ENCODE data around the gene FTO. TPM values are rescaled to one million over a fixed set of nuclear protein-coding genes. Genes with fewer than 3 reads are reported as not detected.

The FTO gene
- polyA plus RNA-seq, 3 donors = 16.8 to 51.0 (median 37.7) TPM

DNA sequence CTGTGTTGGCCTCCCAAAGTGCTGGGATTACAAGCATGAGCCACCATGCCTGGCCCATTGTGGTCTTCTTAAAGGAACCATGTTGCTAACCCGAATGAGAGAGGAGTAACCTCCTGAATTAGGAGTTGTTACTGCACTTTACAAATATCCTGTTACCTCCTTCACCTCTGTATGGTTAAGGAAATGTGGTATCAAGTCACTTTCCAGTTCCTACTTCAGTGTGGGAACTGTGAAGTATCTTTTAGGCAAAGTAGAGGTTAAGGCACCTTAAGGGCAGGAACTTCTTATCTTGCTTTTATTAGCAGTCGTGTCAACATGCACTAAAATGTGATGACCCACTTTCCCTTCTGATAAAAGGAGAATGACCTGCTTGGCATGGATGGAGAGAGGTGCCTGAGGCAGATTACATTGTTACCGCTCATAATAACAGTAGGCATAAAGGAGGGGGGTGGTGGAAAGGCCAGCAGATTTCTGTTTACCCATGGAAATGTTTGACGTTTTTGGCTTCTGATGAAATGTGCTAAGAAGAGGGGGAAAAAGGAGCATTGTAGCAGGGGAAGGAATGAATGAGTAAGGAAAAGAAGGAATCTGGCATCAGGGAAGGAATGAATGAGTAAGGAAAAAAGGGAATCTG is 28.5 kb downstream of the FTO start:
- H3K9ac ChIP-seq (ENCODE audit: insufficient read depth, low read length, poor library complexity, severe bottlenecking) = no peak overlapping the region
- no peaks in the 10 kb centered on the region for H3K36me3 ChIP-seq (replicated peaks in 1 of 2; ENCODE audit: control insufficient read depth in 1 of 2, insufficient read depth in 2 of 2, low read length in 2 of 2)
- H3K4me1 Mint-ChIP-seq = no peaks in the 10 kb centered on the region
- H3K9me3 Mint-ChIP-seq = no peaks in the 10 kb centered on the region
- H3K4me1 ChIP-seq (ENCODE audit: control insufficient read depth in 1 of 2, insufficient read depth in 2 of 2, low read length in 2 of 2) = no peaks in the 10 kb centered on the region
- H3K79me2 ChIP-seq (ENCODE audit: insufficient read depth, low read length) = no peaks in the 10 kb centered on the region
- peaks cover 4% of the 10 kb centered on the region for H4K20me1 ChIP-seq (ENCODE audit: insufficient read depth, low read length)
- no peaks in the 10 kb centered on the region for H3K9me3 ChIP-seq (replicated peaks in 1 of 2; ENCODE audit: control insufficient read depth in 1 of 2, insufficient read depth in 1 of 2, low read length in 2 of 2)
- intact Hi-C loops (cut with micrococcal nuclease) = no loop called here
- no peak overlapping the region for H3K4me3 ChIP-seq (replicated peaks in 1 of 3; ENCODE audit: low read depth in 2 of 3, low read length in 3 of 3)
- peaks cover 0 to 2% (median 0%) of the 10 kb centered on the region in 3 donors for H3K27me3 Mint-ChIP-seq (ENCODE audit: low read depth in 3 of 3)
- no peak for DNase-seq
- no peak overlapping the region for H2AFZ ChIP-seq (ENCODE audit: insufficient read depth, low read depth, low read length, poor library complexity, severe bottlenecking)
- no peak overlapping the region for H3K4me2 ChIP-seq (replicated peaks; ENCODE audit: extremely low read depth, low read length, poor library complexity, severe bottlenecking)
- WGBS (ENCODE audit: insufficient coverage) = 89% methylated on average over 2 of the region's 4 CpGs
- no peak overlapping the region for H3K27ac Mint-ChIP-seq
- TF ChIP-seq, protein P1, sequence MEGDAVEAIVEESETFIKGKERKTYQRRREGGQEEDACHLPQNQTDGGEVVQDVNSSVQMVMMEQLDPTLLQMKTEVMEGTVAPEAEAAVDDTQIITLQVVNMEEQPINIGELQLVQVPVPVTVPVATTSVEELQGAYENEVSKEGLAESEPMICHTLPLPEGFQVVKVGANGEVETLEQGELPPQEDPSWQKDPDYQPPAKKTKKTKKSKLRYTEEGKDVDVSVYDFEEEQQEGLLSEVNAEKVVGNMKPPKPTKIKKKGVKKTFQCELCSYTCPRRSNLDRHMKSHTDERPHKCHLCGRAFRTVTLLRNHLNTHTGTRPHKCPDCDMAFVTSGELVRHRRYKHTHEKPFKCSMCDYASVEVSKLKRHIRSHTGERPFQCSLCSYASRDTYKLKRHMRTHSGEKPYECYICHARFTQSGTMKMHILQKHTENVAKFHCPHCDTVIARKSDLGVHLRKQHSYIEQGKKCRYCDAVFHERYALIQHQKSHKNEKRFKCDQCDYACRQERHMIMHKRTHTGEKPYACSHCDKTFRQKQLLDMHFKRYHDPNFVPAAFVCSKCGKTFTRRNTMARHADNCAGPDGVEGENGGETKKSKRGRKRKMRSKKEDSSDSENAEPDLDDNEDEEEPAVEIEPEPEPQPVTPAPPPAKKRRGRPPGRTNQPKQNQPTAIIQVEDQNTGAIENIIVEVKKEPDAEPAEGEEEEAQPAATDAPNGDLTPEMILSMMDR (IDR thresholded peaks at IDR 0.05) = no peak
- no peak overlapping the region for H3K27ac ChIP-seq (ENCODE audit: low read depth in 1 of 2, low read length in 2 of 2)
- no peak overlapping the region for H3K4me3 Mint-ChIP-seq
- peaks cover 0 to 1% of the 10 kb centered on the region in 2 donors for H3K36me3 Mint-ChIP-seq
- no peaks in the 10 kb centered on the region for H3K27me3 ChIP-seq (ENCODE audit: control insufficient read depth in 2 of 2, insufficient read depth in 2 of 2, low read length in 2 of 2)

- H3K4me3 Mint-ChIP-seq = no peak overlapping the region
- no peak overlapping the region for H3K27ac ChIP-seq (ENCODE audit: low read depth in 1 of 2, low read length in 2 of 2)
- intact Hi-C loops (cut with micrococcal nuclease) = no loop called here
- DNase-seq = no peak
- H3K4me1 ChIP-seq (ENCODE audit: control insufficient read depth in 1 of 2, insufficient read depth in 2 of 2, low read length in 2 of 2) = no peaks in the 10 kb centered on the region
- H3K9ac ChIP-seq (ENCODE audit: insufficient read depth, low read length, poor library complexity, severe bottlenecking) = no peak overlapping the region
- peaks cover 2% of the 10 kb centered on the region for H3K4me1 Mint-ChIP-seq
- H3K27me3 ChIP-seq (ENCODE audit: control insufficient read depth in 2 of 2, insufficient read depth in 2 of 2, low read length in 2 of 2) = no peaks in the 10 kb centered on the region
- H3K27me3 Mint-ChIP-seq (ENCODE audit: low read depth in 3 of 3) = no peaks in the 10 kb centered on the region
- no peak overlapping the region for H3K4me3 ChIP-seq (replicated peaks in 1 of 3; ENCODE audit: low read depth in 2 of 3, low read length in 3 of 3)
- WGBS (ENCODE audit: insufficient coverage) = 100% methylated on average over 2 of the region's 2 CpGs
- H2AFZ ChIP-seq (ENCODE audit: insufficient read depth, low read depth, low read length, poor library complexity, severe bottlenecking) = no peak overlapping the region
- no peaks in the 10 kb centered on the region for H3K36me3 ChIP-seq (replicated peaks in 1 of 2; ENCODE audit: control insufficient read depth in 1 of 2, insufficient read depth in 2 of 2, low read length in 2 of 2)
- no peaks in the 10 kb centered on the region for H3K9me3 Mint-ChIP-seq
- no peaks in the 10 kb centered on the region for H3K79me2 ChIP-seq (ENCODE audit: insufficient read depth, low read length)
- H3K36me3 Mint-ChIP-seq = peaks cover 1 to 4% of the 10 kb centered on the region in 2 donors
- TF ChIP-seq, protein P1 (IDR thresholded peaks at IDR 0.05) = no peak
- no peaks in the 10 kb centered on the region for H3K9me3 ChIP-seq (replicated peaks in 1 of 2; ENCODE audit: control insufficient read depth in 1 of 2, insufficient read depth in 1 of 2, low read length in 2 of 2)
- H3K4me2 ChIP-seq (replicated peaks; ENCODE audit: extremely low read depth, low read length, poor library complexity, severe bottlenecking) = no peak overlapping the region
- peaks cover 4% of the 10 kb centered on the region for H4K20me1 ChIP-seq (ENCODE audit: insufficient read depth, low read length)
- no peak overlapping the region for H3K27ac Mint-ChIP-seq
These were observed 31.0 kb downstream of the FTO start for GRCh38 chr16:53734908-53735307.

Measured in CD14-positive monocyte (primary cell).